ENCODE results near the gene PIK3R3.

DNA sequence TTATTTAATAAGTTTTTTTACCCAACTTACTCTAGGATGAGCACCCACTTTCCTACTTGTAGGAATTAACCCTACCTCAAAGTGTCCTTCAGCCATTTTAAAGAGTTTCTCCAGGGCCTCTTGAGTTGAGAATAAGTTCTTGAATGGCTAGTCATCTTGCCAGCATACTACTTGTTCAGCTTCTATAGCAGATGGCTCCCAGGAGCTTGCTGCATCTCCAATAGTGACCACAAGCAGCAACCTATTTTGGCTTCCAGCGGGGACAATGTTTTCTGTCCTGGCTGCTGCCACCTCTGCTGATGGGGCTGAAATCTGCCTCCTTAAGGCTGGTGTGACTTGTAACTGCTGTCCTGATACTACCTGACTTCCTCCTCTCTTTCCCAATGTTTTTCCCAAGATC, 20.8 kb upstream of the PIK3R3 start:
- TF ChIP-seq, protein P1, sequence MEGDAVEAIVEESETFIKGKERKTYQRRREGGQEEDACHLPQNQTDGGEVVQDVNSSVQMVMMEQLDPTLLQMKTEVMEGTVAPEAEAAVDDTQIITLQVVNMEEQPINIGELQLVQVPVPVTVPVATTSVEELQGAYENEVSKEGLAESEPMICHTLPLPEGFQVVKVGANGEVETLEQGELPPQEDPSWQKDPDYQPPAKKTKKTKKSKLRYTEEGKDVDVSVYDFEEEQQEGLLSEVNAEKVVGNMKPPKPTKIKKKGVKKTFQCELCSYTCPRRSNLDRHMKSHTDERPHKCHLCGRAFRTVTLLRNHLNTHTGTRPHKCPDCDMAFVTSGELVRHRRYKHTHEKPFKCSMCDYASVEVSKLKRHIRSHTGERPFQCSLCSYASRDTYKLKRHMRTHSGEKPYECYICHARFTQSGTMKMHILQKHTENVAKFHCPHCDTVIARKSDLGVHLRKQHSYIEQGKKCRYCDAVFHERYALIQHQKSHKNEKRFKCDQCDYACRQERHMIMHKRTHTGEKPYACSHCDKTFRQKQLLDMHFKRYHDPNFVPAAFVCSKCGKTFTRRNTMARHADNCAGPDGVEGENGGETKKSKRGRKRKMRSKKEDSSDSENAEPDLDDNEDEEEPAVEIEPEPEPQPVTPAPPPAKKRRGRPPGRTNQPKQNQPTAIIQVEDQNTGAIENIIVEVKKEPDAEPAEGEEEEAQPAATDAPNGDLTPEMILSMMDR (IDR thresholded peaks at IDR 0.05), result no peak
- no peak for TF ChIP-seq POLR2AphosphoS5 (IDR thresholded peaks at IDR 0.05)
